K562 (cell line): Measurements from ENCODE around the gene C6orf163. TPM values are rescaled to one million over a fixed set of nuclear protein-coding genes. Genes with fewer than 3 reads are reported as not detected.

Experiments
- ATAC-seq: fragments of 200-7000 bp; cut with Tn5 transposase; 3 replicates; pipeline ENCODE4 v1.9.1; 2020; ENCODE audit warnings: moderate library complexity
- BruUV-seq: library from RNA; stranded (reverse); fragments of 400-500 nt; replicated peaks from 2 replicates; lab custom pipeline; 2021; lab: Mats Ljungman, UMichigan
- CTCF ChIA-PET: fragments of 300-600 bp; formaldehyde crosslinking; extraction: SDS; loops from one replicate; lab custom pipeline; 2021; ENCODE audit warnings: low intra/inter-chr PET ratio; lab: Yijun Ruan, JAX
- POLR2A ChIA-PET: fragments of 300-600, 350-650 bp; sonication (Branson Sonifier 250); formaldehyde crosslinking; extraction: SDS; loops from one replicate; lab custom pipeline; 2021; ENCODE audit warnings: antibody characterized with exemption, inconsistent platforms; lab: Yijun Ruan, JAX
- DNase-seq, 4 experiments: peaks; one replicate each; pipeline versions ENCODE4 v3.0.0 to v3.0.0-alpha.2; 2011 to 2018; ENCODE audit warnings: low spot score in 3 of 4, mixed read lengths in 3 of 4; ENCODE audit errors: extremely low read depth in 1 of 4
- FAIRE-seq: peaks from 2 replicates; lab custom pipeline; 2011; peaks lifted over from hg19 to GRCh38; lab: Jason Lieb, UNC
- H2AFZ ChIP-seq: 2 replicates; pipeline ENCODE4 v1.6.0; 2011; ENCODE audit warnings: low read depth, low read length, control low read depth, inconsistent platforms
- H3K27ac ChIP-seq: fragments of 200-600 bp; 3 replicates; pipeline ENCODE4 v1.8.0; 2011; ENCODE audit warnings: low read depth, mild to moderate bottlenecking, control low read depth, inconsistent platforms, low read length, moderate library complexity, mixed read lengths; ENCODE audit errors: extremely low read depth
- H3K27me3 ChIP-seq, 2 experiments: fragments of 300-600 bp in 1 of 2; 2 replicates in 1 of 2; 3 replicates in 1 of 2; pipeline versions ENCODE4 v1.6.0 to v1.8.0; 2011; ENCODE audit warnings: inconsistent platforms in 2 of 2, low read length in 2 of 2, mild to moderate bottlenecking in 1 of 2, mixed read lengths in 1 of 2, moderate library complexity in 1 of 2; ENCODE audit not compliant: control insufficient read depth in 2 of 2, insufficient read depth in 2 of 2
- H3K36me3 ChIP-seq: fragments of 300-600 bp; 3 replicates; pipeline ENCODE4 v1.8.0; 2011; ENCODE audit warnings: mild to moderate bottlenecking, low read length, inconsistent platforms; ENCODE audit not compliant: control insufficient read depth, insufficient read depth
- H3K4me1 ChIP-seq, 2 experiments: fragments of 200-600 bp in 1 of 2; replicated peaks in 1 of 2; 2 replicates in 1 of 2; 3 replicates in 1 of 2; pipeline versions ENCODE4 v1.5.1 to v1.8.0; 2011; ENCODE audit warnings: inconsistent platforms in 2 of 2, low read length in 2 of 2, mild to moderate bottlenecking in 1 of 2, mixed read lengths in 1 of 2, moderate library complexity in 1 of 2; ENCODE audit not compliant: control insufficient read depth in 2 of 2, insufficient read depth in 2 of 2
- H3K4me2 ChIP-seq: 2 replicates; pipeline ENCODE4 v1.6.1; 2011; ENCODE audit warnings: low read length, control low read depth, inconsistent platforms, mixed read lengths; ENCODE audit not compliant: insufficient read depth
- H3K4me3 ChIP-seq: fragments of 200-600 bp; sonication (generic), shearing (Covaris generic); 2 replicates; pipeline ENCODE4 v1.5.1; 2016; ENCODE audit warnings: control low read depth, inconsistent platforms
- H3K79me2 ChIP-seq: fragments of 200-600 bp; 3 replicates; pipeline ENCODE4 v1.8.0; 2011; ENCODE audit warnings: low read length, inconsistent platforms; ENCODE audit not compliant: control insufficient read depth, insufficient read depth
- H3K9ac ChIP-seq, 2 experiments: 2 replicates each; pipeline versions ENCODE4 v1.6.0 to v1.6.1; 2011; ENCODE audit warnings: low read depth in 2 of 2, low read length in 2 of 2, control low read depth in 1 of 2, inconsistent platforms in 1 of 2, mild to moderate bottlenecking in 1 of 2, mixed read lengths in 1 of 2; ENCODE audit not compliant: insufficient read depth in 1 of 2
- H3K9me1 ChIP-seq: one replicate; pipeline ENCODE4 v1.6.0; 2011; ENCODE audit warnings: inconsistent platforms, mild to moderate bottlenecking, low read length, moderate library complexity; ENCODE audit not compliant: control insufficient read depth, insufficient read depth
- H3K9me3 ChIP-seq: replicated peaks from 2 replicates; pipeline ENCODE4 v1.5.1; 2011; ENCODE audit warnings: low read depth, low read length, inconsistent platforms; ENCODE audit not compliant: control insufficient read depth, insufficient read depth
- H4K20me1 ChIP-seq: replicated peaks from 2 replicates; pipeline ENCODE4 v1.6.1; 2011; ENCODE audit warnings: low read length, inconsistent platforms, mixed read lengths; ENCODE audit not compliant: control insufficient read depth, insufficient read depth
- ATF4 ChIP-seq: fragments of 450-650 bp; formaldehyde crosslinking; IDR thresholded peaks from 2 replicates; pipeline ENCODE4 v1.4.0; 2022; ENCODE audit warnings: mild to moderate bottlenecking, moderate library complexity
- CXXC5 ChIP-seq: fragments of 250-450 bp; sonication (Bioruptor Pico); IDR thresholded peaks from 2 replicates; pipeline ENCODE4 v1.8.0; 2022; ENCODE audit warnings: inconsistent platforms, mild to moderate bottlenecking, moderate library complexity
- MYC ChIP-seq, 2 experiments: fragments of 250-450 bp in 1 of 2; sonication (Bioruptor Pico) in 1 of 2; IDR thresholded peaks; 2 replicates each; pipeline versions ENCODE4 v1.5.1 to v1.6.1; 2012 to 2021; ENCODE audit warnings: low read depth in 2 of 2, borderline replicate concordance in 1 of 2, improper control_type of control experiment in 1 of 2, low read length in 1 of 2, mild to moderate bottlenecking in 1 of 2, moderate library complexity in 1 of 2
- NEUROD1 ChIP-seq: fragments of 150-350 bp; IDR thresholded peaks from 2 replicates; pipeline ENCODE4 v1.6.1; 2014; ENCODE audit warnings: borderline replicate concordance, low read length, low read depth; ENCODE audit not compliant: partially characterized antibody
- NR2C1 ChIP-seq, 2 experiments: fragments of 450-650 bp; IDR thresholded peaks; 2 replicates each; pipeline ENCODE4 v1.6.1; 2017; ENCODE audit warnings: mild to moderate bottlenecking in 2 of 2, antibody characterized with exemption in 1 of 2, inconsistent platforms in 1 of 2, missing compliant biosample characterization in 1 of 2, missing genetic modification characterization in 1 of 2
- RERE ChIP-seq: sonication (generic); formaldehyde crosslinking; IDR thresholded peaks from 2 replicates; pipeline ENCODE4 v1.8.0; 2023; ENCODE audit warnings: missing genetic modification reagents, mild to moderate bottlenecking, borderline replicate concordance
- USF1 ChIP-seq: sonication (generic); formaldehyde crosslinking; IDR thresholded peaks from 2 replicates; pipeline ENCODE4 v1.9.0; 2022; ENCODE audit warnings: mild to moderate bottlenecking, missing genetic modification reagents
- ZKSCAN1 ChIP-seq: fragments of 150-350 bp; IDR thresholded peaks from 2 replicates; pipeline ENCODE4 v1.6.1; 2016; ENCODE audit warnings: low read depth, low read length
- ZNF395 ChIP-seq: fragments of 200-800 bp; sonication (Bioruptor generic); IDR thresholded peaks from 2 replicates; pipeline ENCODE4 v1.6.1; 2017; ENCODE audit warnings: missing genetic modification characterization, missing compliant biosample characterization
- ZNF766 ChIP-seq: fragments of 200-800 bp; sonication (Bioruptor generic); conservative IDR thresholded peaks from 2 replicates; pipeline ENCODE4 v1.6.1; 2016; ENCODE audit warnings: missing genetic modification characterization, missing compliant biosample characterization
- WGBS: fragments of 100-300 bp; shearing (Covaris generic); methylation state at CpG from one replicate; pipeline ENCODE4 v1.1.6; 2016; ENCODE audit warnings: low coverage, mixed read lengths; ENCODE audit not compliant: insufficient coverage; ENCODE audit errors: missing lambda C conversion rate; 5-methylcytosine and 5-hydroxymethylcytosine counted together
- in situ Hi-C: fragments of 300-500 bp; cut with MboI; formaldehyde crosslinking; loops from 4 replicates; pipeline ENCODE4 v1.15.0; 2018; ENCODE audit warnings: inconsistent platforms, mixed read lengths
- intact Hi-C: fragments of 100-400 bp; cut with micrococcal nuclease; formaldehyde crosslinking; loops from 2 replicates; pipeline ENCODE4 v1.14.2; 2022
- polyA plus RNA-seq, 8 experiments: library from polyadenylated mRNA; depleted of rRNA in 4 of 8; stranded (reverse) in 5 of 8; unstranded in 3 of 8; fragments of >200 nt; fragmentation: Nextera tagmentation in 2 of 8; fragmentation: Illumina TruSeq in 1 of 8; extraction: Ambion mirVana in 2 of 8; extraction: Trizol in 1 of 8; gene quantifications; 2 replicates each; pipeline versions ENCODE4 v1.2.1 to v1.2.3, GENCODE V29; 2011 to 2014; ENCODE audit warnings: inconsistent platforms in 1 of 8, missing spikeins in 1 of 8
- total RNA-seq, 7 experiments: library from RNA; depleted of rRNA in 6 of 7; stranded (reverse); fragments of >200 nt in 6 of 7; fragmentation: Illumina TruSeq in 2 of 7; extraction: Trizol in 2 of 7; gene quantifications; 2 replicates each; pipeline versions ENCODE4 v1.2.1 to v1.2.3, GENCODE V29; 2011 to 2021; ENCODE audit warnings: low replicate concordance in 1 of 7

C6orf163 gene
- total and polyA plus RNA-seq, 9 of the 15 experiments (the other 6 are each of a cell fraction or from before 2014, with no cell fraction given): 0.67 to 4.7 (median 1.5) TPM

GRCh38 chr6:87333033-87333432, 11.6 kb upstream of the C6orf163 start (continued):
- TF ChIP-seq ZKSCAN1: no peak
- peak; percentile 27; the same call in 1 of the 2 replicates for TF ChIP-seq MYC (IDR thresholded peaks at IDR 0.05; ENCODE audit: low read depth, low read length)
- TF ChIP-seq MYC (CRISPR knock-in tag; IDR thresholded peaks at IDR 0.05; ENCODE audit: borderline replicate concordance, low read depth): no peak
- 0 out of 2 replicates have a peak, but pooled peaks have one; percentile 27 for TF ChIP-seq CXXC5 (CRISPR knock-in tag)

GRCh38 chr6:87333591-87334181, 10.9 kb upstream of the C6orf163 start:
- FAIRE-seq: no peak
- CTCF ChIA-PET: no interaction called here
- no peak for TF ChIP-seq ATF4 (CRISPR knock-in tag)
- 0 out of 2 replicates have a peak, but pooled peaks have one; percentile 29 for TF ChIP-seq ZNF395 (CRISPR knock-in tag)
- TF ChIP-seq NR2C1 (IDR thresholded peaks at IDR 0.05): no peak
- TF ChIP-seq NR2C1 (tag; IDR thresholded peaks at IDR 0.05): 0 out of 2 replicates have a peak, but pooled peaks have one; percentile 10
- no peak for TF ChIP-seq NEUROD1
- no peak for TF ChIP-seq RERE (CRISPR knock-in tag)
- peak; percentile 17; the same call in 1 of the 2 replicates for TF ChIP-seq USF1
- peak; percentile 77; the same call in 1 of the 2 replicates for TF ChIP-seq ZNF766

More at GRCh38 chr6:87333591-87334181, 10.9 kb upstream of the C6orf163 start:
- Histone ChIP-seq H3K9me1 (peaks cover 3% of the 10 kb centered on the region), H3K79me2 (peaks cover 38% of the 10 kb centered on the region), H3K4me3 (no peak overlapping the region), H3K4me1 (peaks cover 8 to 24% of the 10 kb centered on the region in 2 experiments), H2AFZ (no peak overlapping the region), H3K9me3 (no peaks in the 10 kb centered on the region), H4K20me1 (no peaks in the 10 kb centered on the region), H3K36me3 (no peaks in the 10 kb centered on the region), H3K27me3 (no peaks in the 10 kb centered on the region), H3K27ac (no peak overlapping the region), H3K4me2 (no peak overlapping the region), H3K9ac (no peak overlapping the region)
- intact Hi-C loops: no loop called here
- POLR2A ChIA-PET: no interaction called here
- ATAC-seq (peak; percentile 56), DNase-seq (no peak)
- no TSS peak for BruUV-seq
- 58% methylated on average over 3 of the region's 3 CpGs for WGBS
- in situ Hi-C loops: no loop called here
